GM12878 (cell line): ENCODE measurements around the gene GUK1.

ENCODE experiments used
- BHLHE40 ChIP-seq, 2 experiments: fragments of 450-650 bp in 1 of 2; IDR thresholded peaks; 2 replicates each; pipeline ENCODE4 v1.6.1; 2011 to 2017; ENCODE audit warnings: low read depth in 2 of 2, borderline replicate concordance in 1 of 2, improper control_type of control experiment in 1 of 2, low read length in 1 of 2, mild to moderate bottlenecking in 1 of 2
- CEBPB ChIP-seq, 2 experiments: fragments of 150-350 bp in 1 of 2; IDR thresholded peaks; 2 replicates each; pipeline ENCODE4 v1.6.1; 2012 to 2014; ENCODE audit warnings: low read depth in 2 of 2, low read length in 2 of 2, borderline replicate concordance in 1 of 2, inconsistent platforms in 1 of 2
- CHD4 ChIP-seq: fragments of 200-600 bp; sonication (generic); IDR thresholded peaks from 2 replicates; pipeline ENCODE4 v1.6.1; 2016; ENCODE audit warnings: mild to moderate bottlenecking
- CTCF ChIP-seq, 3 experiments: IDR thresholded peaks in 2 of 3; conservative IDR thresholded peaks in 1 of 3; 2 replicates each; pipeline ENCODE4 v1.5.1; 2011; ENCODE audit warnings: low read depth in 3 of 3, low read length in 3 of 3, mild to moderate bottlenecking in 3 of 3, control low read depth in 2 of 3, moderate library complexity in 2 of 3, inconsistent platforms in 1 of 3, mixed read lengths in 1 of 3; ENCODE audit not compliant: control insufficient read depth in 2 of 3, insufficient read depth in 1 of 3; ENCODE audit errors: extremely low read depth in 1 of 3
- EGR1 ChIP-seq, 2 experiments: IDR thresholded peaks; 1 replicate in 1 of 2; 2 replicates in 1 of 2; pipeline ENCODE4 v1.6.1; 2011 to 2012; ENCODE audit warnings: low read depth in 2 of 2, low read length in 2 of 2, borderline replicate concordance in 1 of 2, mild to moderate bottlenecking in 1 of 2, moderate library complexity in 1 of 2
- EZH2 ChIP-seq: IDR thresholded peaks from 2 replicates; pipeline ENCODE4 v1.6.1; 2012; ENCODE audit warnings: low read depth, mild to moderate bottlenecking, control low read depth, inconsistent platforms, low read length, borderline replicate concordance; ENCODE audit not compliant: control insufficient read depth
- FOS ChIP-seq: IDR thresholded peaks from 3 replicates; pipeline ENCODE4 v1.6.1; 2011; ENCODE audit warnings: borderline replicate concordance; ENCODE audit not compliant: insufficient read length; ENCODE audit errors: extremely low read depth
- JUNB ChIP-seq: IDR thresholded peaks from 2 replicates; pipeline ENCODE4 v1.6.1; 2016; ENCODE audit warnings: antibody characterized with exemption, mild to moderate bottlenecking
- PBX3 ChIP-seq: IDR thresholded peaks from 2 replicates; pipeline ENCODE4 v1.6.1; 2011; ENCODE audit warnings: mild to moderate bottlenecking, low read depth, low read length, moderate library complexity; ENCODE audit not compliant: insufficient replicate concordance
- RFX5 ChIP-seq: IDR thresholded peaks from 2 replicates; pipeline ENCODE4 v1.6.1; 2011; ENCODE audit warnings: low read depth, low read length, improper control_type of control experiment
- SMARCA5 ChIP-seq: fragments of 450-650 bp; IDR thresholded peaks from 2 replicates; pipeline ENCODE4 v1.6.1; 2017; ENCODE audit warnings: mild to moderate bottlenecking
- SP1 ChIP-seq: IDR thresholded peaks from one replicate; pipeline ENCODE4 v1.6.1; 2011; ENCODE audit warnings: low read depth, low read length
- ZNF274 ChIP-seq: IDR thresholded peaks from one replicate; pipeline ENCODE4 v1.8.0; 2011; ENCODE audit not compliant: insufficient read length, insufficient read depth

- TF ChIP-seq EZH2, result no peak
- no peak for TF ChIP-seq SMARCA5
- TF ChIP-seq EGR1 (IDR thresholded peaks at IDR 0.05; ENCODE audit: borderline replicate concordance in 1 of 2, low read depth in 2 of 2, low read length in 2 of 2), result no peak
- TF ChIP-seq FOS, result no peak
- no peak for TF ChIP-seq CTCF (IDR thresholded peaks at IDR 0.05 in 2 of 3, conservative IDR thresholded peaks at IDR 0.05 in 1 of 3; ENCODE audit: control insufficient read depth in 2 of 3, extremely low read depth in 1 of 3, insufficient read depth in 1 of 3, low read depth in 3 of 3, low read length in 3 of 3)
- TF ChIP-seq JUNB, result no peak
- no peak for TF ChIP-seq CEBPB (IDR thresholded peaks at IDR 0.05; ENCODE audit: borderline replicate concordance in 1 of 2, low read depth in 2 of 2, low read length in 2 of 2)
- no peak for TF ChIP-seq SP1
- TF ChIP-seq PBX3, result no peak
- no peak for TF ChIP-seq ZNF274
- TF ChIP-seq BHLHE40 (IDR thresholded peaks at IDR 0.05; ENCODE audit: borderline replicate concordance in 1 of 2, low read depth in 2 of 2, low read length in 1 of 2), result no peak
- TF ChIP-seq RFX5, result no peak
- no peak for TF ChIP-seq CHD4
These were observed 44.1 kb upstream of the GUK1 start for GRCh38 chr1:228095938-228096337.
